T-helper 2 cell treated with Interferon-gamma antibody and Interleukin-4, amounts not matched to agents 5 μg/mL and 100 μg/mL, for 36 hours (primary cell): ENCODE data around the gene STOX2.

Source experiments
- DNase-seq: peaks from one replicate; pipeline ENCODE4 v3.0.0; 2021; ENCODE audit warnings: low spot score
- H3K27ac Mint-ChIP-seq: one replicate; pipeline ENCODE4 v1.8.0; 2021; ENCODE audit warnings: mild to moderate bottlenecking, mixed read lengths
- H3K27me3 Mint-ChIP-seq: one replicate; pipeline ENCODE4 v1.8.0; 2021; ENCODE audit warnings: low read depth, mixed read lengths
- H3K36me3 Mint-ChIP-seq: one replicate; pipeline ENCODE4 v1.8.0; 2021; ENCODE audit warnings: low read depth, mixed read lengths
- H3K4me1 Mint-ChIP-seq: one replicate; pipeline ENCODE4 v1.8.0; 2021; ENCODE audit warnings: low read depth, mixed read lengths
- H3K4me3 Mint-ChIP-seq: one replicate; pipeline ENCODE4 v1.8.0; 2022; ENCODE audit warnings: mild to moderate bottlenecking, moderate library complexity, mixed read lengths
- H3K9me3 Mint-ChIP-seq: one replicate; pipeline ENCODE4 v1.8.0; 2021; ENCODE audit warnings: mixed read lengths

The STOX2 gene

GRCh38 chr4:183993676-183994075, 88.6 kb downstream of the STOX2 start:
- Mint-ChIP-seq H3K36me3 (no peaks in the 10 kb centered on the region), H3K27me3 (peaks cover 10% of the 10 kb centered on the region), H3K4me1 (no peaks in the 10 kb centered on the region), H3K27ac (no peak overlapping the region), H3K4me3 (no peak overlapping the region), H3K9me3 (no peaks in the 10 kb centered on the region)
- no peak for DNase-seq

- H3K4me3 Mint-ChIP-seq, result no peak overlapping the region
- H3K27ac Mint-ChIP-seq, result no peak overlapping the region
- no peaks in the 10 kb centered on the region for H3K9me3 Mint-ChIP-seq
- no peaks in the 10 kb centered on the region for H3K4me1 Mint-ChIP-seq
- no peak for DNase-seq
- H3K27me3 Mint-ChIP-seq, result peaks cover 6% of the 10 kb centered on the region
- no peaks in the 10 kb centered on the region for H3K36me3 Mint-ChIP-seq
Observed at GRCh38 chr4:183995570-183995969, 90.5 kb downstream of the STOX2 start.

GRCh38 chr4:183996868-183997267, 91.8 kb downstream of the STOX2 start:
- Mint-ChIP-seq H3K9me3 (no peaks in the 10 kb centered on the region), H3K27me3 (peaks cover 6% of the 10 kb centered on the region), H3K4me1 (no peaks in the 10 kb centered on the region), H3K27ac (no peak overlapping the region), H3K36me3 (no peaks in the 10 kb centered on the region), H3K4me3 (no peak overlapping the region)
- no peak for DNase-seq

- Mint-ChIP-seq H3K9me3 (no peaks in the 10 kb centered on the region), H3K27ac (no peak overlapping the region), H3K36me3 (no peaks in the 10 kb centered on the region), H3K27me3 (peaks cover under 1% of the 10 kb centered on the region), H3K4me3 (no peak overlapping the region), H3K4me1 (no peaks in the 10 kb centered on the region)
- DNase-seq, result no peak
Observed at GRCh38 chr4:183999435-183999834, 94.3 kb downstream of the STOX2 start.

- no peaks in the 10 kb centered on the region for H3K36me3 Mint-ChIP-seq
- H3K4me3 Mint-ChIP-seq, result no peak overlapping the region
- DNase-seq, result no peak
- H3K27me3 Mint-ChIP-seq, result no peaks in the 10 kb centered on the region
- no peak overlapping the region for H3K27ac Mint-ChIP-seq
- H3K9me3 Mint-ChIP-seq, result no peaks in the 10 kb centered on the region
- no peaks in the 10 kb centered on the region for H3K4me1 Mint-ChIP-seq
Observed at GRCh38 chr4:184000457-184001396, 95.6 kb downstream of the STOX2 start.

GRCh38 chr4:184003433-184003832, 98.3 kb downstream of the STOX2 start:
- DNase-seq, result no peak
- H3K4me1 Mint-ChIP-seq, result no peaks in the 10 kb centered on the region
- no peaks in the 10 kb centered on the region for H3K36me3 Mint-ChIP-seq
- no peaks in the 10 kb centered on the region for H3K27me3 Mint-ChIP-seq
- H3K27ac Mint-ChIP-seq, result no peak overlapping the region
- H3K9me3 Mint-ChIP-seq, result no peaks in the 10 kb centered on the region
- no peak overlapping the region for H3K4me3 Mint-ChIP-seq

- Mint-ChIP-seq H3K36me3 (no peaks in the 10 kb centered on the region), H3K4me1 (peaks cover 2% of the 10 kb centered on the region), H3K9me3 (no peaks in the 10 kb centered on the region), H3K4me3 (no peak overlapping the region), H3K27me3 (no peaks in the 10 kb centered on the region), H3K27ac (no peak overlapping the region)
- DNase-seq, result no peak
Observed at GRCh38 chr4:184007891-184008290, 102.8 kb downstream of the STOX2 start.

GRCh38 chr4:184010696-184011095, 105.6 kb downstream of the STOX2 start:
- Mint-ChIP-seq H3K27ac (no peak overlapping the region), H3K4me3 (no peak overlapping the region)

GRCh38 chr4:184011826-184012380, 106.8 kb downstream of the STOX2 start:
- H3K4me1 Mint-ChIP-seq, result peaks cover 8% of the 10 kb centered on the region
- H3K27me3 Mint-ChIP-seq, result no peaks in the 10 kb centered on the region
- no peak overlapping the region for H3K27ac Mint-ChIP-seq

More at GRCh38 chr4:184010696-184011095, 105.6 kb downstream of the STOX2 start:
- no peak for DNase-seq
- Mint-ChIP-seq H3K9me3 (no peaks in the 10 kb centered on the region), H3K36me3 (no peaks in the 10 kb centered on the region), H3K27me3 (no peaks in the 10 kb centered on the region), H3K4me1 (peaks cover 8% of the 10 kb centered on the region)

GRCh38 chr4:184012937-184013336, 107.8 kb downstream of the STOX2 start:
- Mint-ChIP-seq H3K9me3 (no peaks in the 10 kb centered on the region), H3K4me1 (peaks cover 8% of the 10 kb centered on the region), H3K27me3 (no peaks in the 10 kb centered on the region), H3K36me3 (no peaks in the 10 kb centered on the region), H3K4me3 (no peak overlapping the region), H3K27ac (peak overlapping the region; percentile 31)
- DNase-seq, result no peak

More at GRCh38 chr4:184011826-184012380, 106.8 kb downstream of the STOX2 start:
- no peak for DNase-seq
- no peak overlapping the region for H3K4me3 Mint-ChIP-seq
- no peaks in the 10 kb centered on the region for H3K9me3 Mint-ChIP-seq
- H3K36me3 Mint-ChIP-seq, result no peaks in the 10 kb centered on the region

GRCh38 chr4:184014301-184014700, 109.2 kb downstream of the STOX2 start:
- H3K9me3 Mint-ChIP-seq, result no peaks in the 10 kb centered on the region
- H3K4me3 Mint-ChIP-seq, result no peak overlapping the region
- H3K27me3 Mint-ChIP-seq, result peaks cover 1% of the 10 kb centered on the region
- no peaks in the 10 kb centered on the region for H3K36me3 Mint-ChIP-seq
- no peak for DNase-seq
- peaks cover 8% of the 10 kb centered on the region for H3K4me1 Mint-ChIP-seq
- H3K27ac Mint-ChIP-seq, result no peak overlapping the region

GRCh38 chr4:184016759-184017668, 111.9 kb downstream of the STOX2 start:
- no peaks in the 10 kb centered on the region for H3K9me3 Mint-ChIP-seq
- DNase-seq, result no peak
- peaks cover 8% of the 10 kb centered on the region for H3K4me1 Mint-ChIP-seq
- H3K27ac Mint-ChIP-seq, result no peak overlapping the region
- no peak overlapping the region for H3K4me3 Mint-ChIP-seq
- peaks cover 1% of the 10 kb centered on the region for H3K27me3 Mint-ChIP-seq
- no peaks in the 10 kb centered on the region for H3K36me3 Mint-ChIP-seq

- no peak overlapping the region for H3K27ac Mint-ChIP-seq
- DNase-seq, result no peak
- no peaks in the 10 kb centered on the region for H3K36me3 Mint-ChIP-seq
- peaks cover 5% of the 10 kb centered on the region for H3K27me3 Mint-ChIP-seq
- H3K4me1 Mint-ChIP-seq, result peaks cover 1% of the 10 kb centered on the region
- H3K9me3 Mint-ChIP-seq, result no peaks in the 10 kb centered on the region
- H3K4me3 Mint-ChIP-seq, result no peak overlapping the region
Observed at GRCh38 chr4:184019076-184019475, 114.0 kb downstream of the STOX2 start.
